NB4 (cell line): ENCODE data around the gene EEPD1.

ENCODE experiments used
- DNase-seq: peaks from one replicate; pipeline ENCODE4 v3.0.0; 2010; ENCODE audit warnings: low read depth
- H3K4me3 ChIP-seq: one replicate; pipeline ENCODE4 v1.5.1; 2011; ENCODE audit warnings: mild to moderate bottlenecking, low read depth, low read length, moderate library complexity
- MAX ChIP-seq: IDR thresholded peaks from 2 replicates; pipeline ENCODE4 v1.6.1; 2011; ENCODE audit warnings: low read depth, low read length
- MYC ChIP-seq: IDR thresholded peaks from 2 replicates; pipeline ENCODE4 v1.6.1; 2011; ENCODE audit warnings: low read depth, low read length
- POLR2A ChIP-seq: IDR thresholded peaks from 2 replicates; pipeline ENCODE4 v1.6.1; 2011; ENCODE audit warnings: mild to moderate bottlenecking; ENCODE audit not compliant: insufficient read length; ENCODE audit errors: extremely low read depth
- TF ChIP-seq, protein P1 (sequence below): IDR thresholded peaks from one replicate; pipeline ENCODE4 v1.5.1; 2012; ENCODE audit warnings: low read depth, low read length

The EEPD1 gene

DNA sequence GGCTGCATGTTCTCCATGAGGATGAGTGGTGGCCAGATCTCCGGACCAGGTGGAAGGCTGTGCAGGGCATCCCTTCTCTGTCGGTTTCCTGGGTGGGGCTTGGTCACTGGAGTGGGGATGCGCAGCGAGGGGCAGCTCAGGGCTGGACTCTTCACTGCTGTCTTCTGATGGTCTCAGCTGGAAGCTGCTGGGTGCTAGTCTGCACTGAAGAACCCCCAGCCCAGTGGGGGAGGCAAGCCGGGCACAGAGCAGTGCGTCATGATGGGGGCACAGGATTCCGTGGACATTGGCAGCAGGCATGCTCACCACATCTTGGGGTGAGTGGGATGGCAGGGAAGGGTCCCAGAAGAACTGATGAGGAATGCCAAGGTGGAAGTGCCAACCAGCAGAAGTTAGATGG, 39.8 kb downstream of the EEPD1 start:
- DNase-seq: no peak
- no peak for TF ChIP-seq MAX
- TF ChIP-seq, protein P1, sequence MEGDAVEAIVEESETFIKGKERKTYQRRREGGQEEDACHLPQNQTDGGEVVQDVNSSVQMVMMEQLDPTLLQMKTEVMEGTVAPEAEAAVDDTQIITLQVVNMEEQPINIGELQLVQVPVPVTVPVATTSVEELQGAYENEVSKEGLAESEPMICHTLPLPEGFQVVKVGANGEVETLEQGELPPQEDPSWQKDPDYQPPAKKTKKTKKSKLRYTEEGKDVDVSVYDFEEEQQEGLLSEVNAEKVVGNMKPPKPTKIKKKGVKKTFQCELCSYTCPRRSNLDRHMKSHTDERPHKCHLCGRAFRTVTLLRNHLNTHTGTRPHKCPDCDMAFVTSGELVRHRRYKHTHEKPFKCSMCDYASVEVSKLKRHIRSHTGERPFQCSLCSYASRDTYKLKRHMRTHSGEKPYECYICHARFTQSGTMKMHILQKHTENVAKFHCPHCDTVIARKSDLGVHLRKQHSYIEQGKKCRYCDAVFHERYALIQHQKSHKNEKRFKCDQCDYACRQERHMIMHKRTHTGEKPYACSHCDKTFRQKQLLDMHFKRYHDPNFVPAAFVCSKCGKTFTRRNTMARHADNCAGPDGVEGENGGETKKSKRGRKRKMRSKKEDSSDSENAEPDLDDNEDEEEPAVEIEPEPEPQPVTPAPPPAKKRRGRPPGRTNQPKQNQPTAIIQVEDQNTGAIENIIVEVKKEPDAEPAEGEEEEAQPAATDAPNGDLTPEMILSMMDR: no peak
- no peak for TF ChIP-seq POLR2A
- TF ChIP-seq MYC: no peak
- H3K4me3 ChIP-seq: no peak overlapping the region

GRCh38 chr7:36198854-36199266, 45.8 kb downstream of the EEPD1 start:
- no peak for TF ChIP-seq MYC
- TF ChIP-seq MAX: no peak
- TF ChIP-seq, protein P1: no peak
- no peak for TF ChIP-seq POLR2A
- H3K4me3 ChIP-seq: no peak overlapping the region
- no peak for DNase-seq

DNA sequence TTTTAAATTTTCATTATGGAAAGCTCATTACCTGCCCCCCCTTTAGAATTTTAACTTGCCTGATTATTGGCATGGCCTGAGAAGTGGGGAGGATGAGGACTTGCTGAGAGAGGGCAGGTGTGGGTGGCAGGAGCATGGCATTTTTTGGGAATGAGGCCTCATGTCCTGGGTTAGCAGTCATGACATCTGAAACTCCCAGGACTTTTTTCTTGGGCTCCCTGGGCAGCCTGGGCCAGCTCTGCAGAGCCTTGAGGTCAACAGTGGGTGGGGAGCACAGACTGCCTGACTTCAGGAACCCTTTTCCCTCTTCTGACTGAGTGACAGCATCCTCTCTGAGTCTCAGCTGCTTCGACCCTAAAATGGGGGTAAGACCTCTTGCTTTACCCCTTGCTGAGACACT, 46.3 kb downstream of the EEPD1 start:
- H3K4me3 ChIP-seq: no peak overlapping the region
- no peak for DNase-seq
- TF ChIP-seq MAX (no peak), POLR2A (no peak), MYC (no peak)
- TF ChIP-seq, protein P1: no peak

DNA sequence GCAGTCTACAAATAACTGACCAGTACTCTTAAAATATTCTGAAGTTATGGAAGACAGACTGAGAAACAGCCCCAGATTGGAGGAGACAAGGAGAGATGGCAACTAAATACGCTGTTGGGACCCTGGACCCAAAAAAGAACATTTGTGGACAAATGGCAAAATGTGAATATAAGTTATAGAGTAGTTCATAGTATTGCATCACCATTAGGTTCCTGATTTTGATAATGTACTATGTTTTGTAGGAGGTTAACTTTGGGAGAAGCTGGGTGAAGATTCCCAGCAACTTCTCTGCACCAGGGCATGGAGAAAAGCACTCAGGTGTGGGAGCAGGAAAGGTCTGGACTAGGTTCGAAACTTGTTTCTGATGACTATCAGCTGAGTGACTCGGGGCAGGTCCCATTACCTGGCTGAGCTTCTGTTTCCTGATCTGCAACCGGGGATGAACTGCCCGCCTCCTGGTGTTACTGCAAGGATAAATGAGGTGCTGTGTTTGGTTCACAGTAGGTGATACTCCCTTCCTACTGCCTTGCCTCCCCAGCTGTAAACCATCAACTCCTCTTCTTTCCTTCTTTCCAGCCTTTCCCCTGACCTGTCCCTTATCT, 48.2 kb downstream of the EEPD1 start:
- DNase-seq: no peak
- no peak overlapping the region for H3K4me3 ChIP-seq
- TF ChIP-seq MYC (no peak), MAX (no peak), POLR2A (no peak)
- TF ChIP-seq, protein P1: no peak

GRCh38 chr7:36202398-36202797, 49.3 kb downstream of the EEPD1 start:
- H3K4me3 ChIP-seq: no peak overlapping the region
- TF ChIP-seq, protein P1: no peak
- TF ChIP-seq MAX: 0 out of 2 replicates have a peak, but pooled peaks have one; percentile 17
- DNase-seq: no peak
